Measurements from ENCODE around the gene NDOR1. TPM values are rescaled to one million over a fixed set of nuclear protein-coding genes. Genes with fewer than 3 reads are reported as not detected.

Gene NDOR1
- 10 to 100 TPM; 15.9 to 19.7 (median 19.0) TPM for total RNA-seq
- long read RNA-seq, donor 1, transcript NDOR1-201 (14 exons, 1,794 nt), result major isoform, 5 of 15 reads
- long read RNA-seq, donor 1, partial matches to known transcripts, result 8 of 15 reads
- long read RNA-seq, donor 1, other reads (novel, unspliced or antisense), result 2 of 15 reads
- long read RNA-seq, donor 2, partial matches to known transcripts, result 2 of 9 reads
- long read RNA-seq, donor 2, other reads (novel, unspliced or antisense), result 5 of 9 reads

GRCh38 chr9:137205126-137206069 lies at the start of gene NDOR1, which contains the start of gene TMEM203:
Gene NDOR1, plus strand, starts transcription at chr9:137205700. Its CDS starts 78 bp downstream, at chr9:137205778.
Gene TMEM203, minus strand, starts transcription at chr9:137205648. Its CDS starts 234 bp downstream, at chr9:137205414.
- Histone ChIP-seq H3K4me3 (peak within 1 kb of the TSS; percentile 87), H3K9me3 (no peaks in the 10 kb centered on the region), H3K4me1 (ENCODE audit: low read depth) (peaks cover 33% of the 10 kb centered on the region), H3K36me3 (ENCODE audit: low read depth) (peaks cover 3% of the 10 kb centered on the region)
- intact Hi-C loops (cut with DNase I, micrococcal nuclease), result no loop called here
- TF ChIP-seq CTCF (IDR thresholded peaks at IDR 0.05), result no peak
- ATAC-seq (peak; percentile 73), DNase-seq (peak; percentile 95)

GRCh38 chr9:137156567-137157375 lies 48.7 kb upstream of the NDOR1 start:
- ATAC-seq (peak; percentile 81), DNase-seq (peak in 1 of 3 donors; percentile 62)
- Histone ChIP-seq H3K9me3 (no peaks in the 10 kb centered on the region), H3K36me3 (ENCODE audit: low read depth) (no peaks in the 10 kb centered on the region), H3K4me3 (no peak overlapping the region), H3K4me1 (ENCODE audit: low read depth) (peaks cover 3% of the 10 kb centered on the region)
- no peak for TF ChIP-seq CTCF (IDR thresholded peaks at IDR 0.05)
- intact Hi-C loops (cut with DNase I, micrococcal nuclease), result no loop called here

GRCh38 chr9:137157618-137158415 lies 47.7 kb upstream of the NDOR1 start:
- H3K36me3 ChIP-seq (ENCODE audit: low read depth), result no peaks in the 10 kb centered on the region
- intact Hi-C loops (cut with DNase I, micrococcal nuclease), result no loop called here
- no peak for DNase-seq
- peaks cover 8% of the 10 kb centered on the region for H3K4me1 ChIP-seq (ENCODE audit: low read depth)
- H3K9me3 ChIP-seq, result no peaks in the 10 kb centered on the region
- H3K4me3 ChIP-seq, result no peak overlapping the region
- no peak for ATAC-seq
- TF ChIP-seq CTCF (IDR thresholded peaks at IDR 0.05), result no peak

GRCh38 chr9:137158625-137159024 lies 46.9 kb upstream of the NDOR1 start:
- no peaks in the 10 kb centered on the region for H3K36me3 ChIP-seq (ENCODE audit: low read depth)
- DNase-seq (peak in 1 of 3 donors; percentile 37), ATAC-seq (no peak)
- peaks cover 15% of the 10 kb centered on the region for H3K4me1 ChIP-seq (ENCODE audit: low read depth)
- H3K4me3 ChIP-seq, result no peak overlapping the region
- H3K9me3 ChIP-seq, result no peaks in the 10 kb centered on the region
- intact Hi-C loops (cut with DNase I, micrococcal nuclease), result no loop called here
- TF ChIP-seq CTCF (IDR thresholded peaks at IDR 0.05), result no peak
